Thyroid gland (tissue), 4 donors: ENCODE results near the gene GCNT3. TPM values are rescaled to one million over a fixed set of nuclear protein-coding genes. Genes with fewer than 3 reads are reported as not detected.
A peak's percentile ranks its signal among the peaks of the same experiment; 100 is the strongest.
"Not testable (repeated sequence)": the region's sequence is repeated elsewhere in the genome, so short reads cannot be mapped to it uniquely, and the experiment has no call there.

Source experiments
- DNase-seq, 2 donors: peaks; one replicate each; pipeline ENCODE4 v3.0.0-alpha.2; 2019
- H3K27ac ChIP-seq, 3 donors: fragments of 200-600 bp; sonication (generic); 1 replicate in 2 of 3; 2 replicates in 1 of 3; pipeline ENCODE4 v1.5.1; 2016 to 2019; ENCODE audit warnings: mild to moderate bottlenecking in 1 of 3, moderate library complexity in 1 of 3
- H3K27me3 ChIP-seq: fragments of 200-600 bp; sonication (generic); one replicate; pipeline ENCODE4 v1.5.1; 2019
- H3K36me3 ChIP-seq, 2 donors: fragments of 200-600 bp; sonication (generic); one replicate each; pipeline ENCODE4 v1.5.1; 2016 to 2019
- H3K4me1 ChIP-seq, 2 donors: fragments of 200-600 bp; sonication (generic); one replicate each; pipeline ENCODE4 v1.5.1; 2017 to 2019
- H3K4me3 ChIP-seq, 3 donors: fragments of 200-600 bp; sonication (generic); replicated peaks in 1 of 3; 1 replicate in 2 of 3; 2 replicates in 1 of 3; pipeline ENCODE4 v1.5.1; 2016; ENCODE audit warnings: mild to moderate bottlenecking in 1 of 3
- H3K9me3 ChIP-seq: fragments of 200-600 bp; sonication (generic); one replicate; pipeline ENCODE4 v1.5.1; 2017
- CTCF ChIP-seq, 6 experiments: fragments of 200-600 bp in 3 of 6; fragments of 450-650 bp in 3 of 6; sonication (generic) in 3 of 6; IDR thresholded peaks; one replicate each; pipeline ENCODE4 v1.5.1; 2016 to 2019; ENCODE audit warnings: antibody characterized with exemption in 6 of 6, mild to moderate bottlenecking in 2 of 6, inconsistent platforms in 1 of 6, moderate library complexity in 1 of 6
- POLR2A ChIP-seq, 2 donors: fragments of 450-650 bp; IDR thresholded peaks; one replicate each; pipeline ENCODE4 v1.6.1; 2017; ENCODE audit warnings: antibody characterized with exemption in 2 of 2, mild to moderate bottlenecking in 2 of 2, moderate library complexity in 1 of 2
- WGBS, 2 donors: methylation state at CpG; one replicate each; pipeline ENCODE4 v1.1.5; 2017; 5-methylcytosine and 5-hydroxymethylcytosine counted together
- intact Hi-C: fragments of 100-400 bp; cut with DNase I; formaldehyde crosslinking; loops from one replicate; pipeline ENCODE4 v1.15.1; 2023
- total RNA-seq, 4 donors: library from RNA; depleted of rRNA; stranded (reverse); fragments of >200 nt; gene quantifications; one replicate each; pipeline ENCODE4 v1.2.3, GENCODE V29; 2016

The GCNT3 gene
- total RNA-seq, 4 donors from 2014 or later = 0.13 to 2.2 (median 2.1) TPM; not detected in 1

GRCh38 chr15:59632714-59633113, 21.1 kb downstream of the GCNT3 start:
- Histone ChIP-seq H3K27me3 (no peaks in the 10 kb centered on the region), H3K4me1 (no peaks in the 10 kb centered on the region), H3K36me3 (no peaks in the 10 kb centered on the region), H3K4me3 (no peak overlapping the region), H3K9me3 (no peaks in the 10 kb centered on the region), H3K27ac (no peak overlapping the region)
- WGBS, 2 donors = 57 to 58% methylated on average over 4 of the region's 4 CpGs
- intact Hi-C loops = no loop called here
- TF ChIP-seq POLR2A (IDR thresholded peaks at IDR 0.05) (no peak), CTCF (IDR thresholded peaks at IDR 0.05) (peak in 3 of 6 experiments; percentile 18 to 27 (median 18))
- DNase-seq = no peak

- Histone ChIP-seq H3K9me3 (no peaks in the 10 kb centered on the region), H3K36me3 (peaks cover 0 to 4% of the 10 kb centered on the region in 2 donors), H3K4me1 (no peaks in the 10 kb centered on the region), H3K27me3 (no peaks in the 10 kb centered on the region), H3K27ac (no peak overlapping the region), H3K4me3 (no peak overlapping the region)
- no peak for DNase-seq
- no peak for TF ChIP-seq POLR2A (IDR thresholded peaks at IDR 0.05)
- no peak for TF ChIP-seq CTCF (IDR thresholded peaks at IDR 0.05)
- WGBS, 2 donors = 96 to 97% methylated on average over 3 of the region's 3 CpGs
- intact Hi-C loops = no loop called here
Measured at GRCh38 chr15:59636184-59636583, 24.6 kb downstream of the GCNT3 start.

- intact Hi-C loops, H3K27ac ChIP-seq, H3K9me3 ChIP-seq, H3K27me3 ChIP-seq, H3K4me3 ChIP-seq, H3K36me3 ChIP-seq, DNase-seq, H3K4me1 ChIP-seq: not testable (repeated sequence)
- peak in 2 of 6 experiments; percentile 25 to 34 for TF ChIP-seq CTCF (IDR thresholded peaks at IDR 0.05)
- 90 to 97% methylated on average over 2 of the region's 2 CpGs for WGBS, 2 donors
Measured at GRCh38 chr15:59637507-59637906, 25.9 kb downstream of the GCNT3 start.

GRCh38 chr15:59642351-59642750, 30.8 kb downstream of the GCNT3 start:
- no peaks in the 10 kb centered on the region for H3K27me3 ChIP-seq
- intact Hi-C loops = no loop called here
- WGBS, 2 donors = 89 to 90% methylated on average over 2 of the region's 2 CpGs
- H3K27ac ChIP-seq = no peak overlapping the region
- no peak overlapping the region for H3K4me3 ChIP-seq
- no peak for DNase-seq
- H3K4me1 ChIP-seq = no peaks in the 10 kb centered on the region
- TF ChIP-seq CTCF (IDR thresholded peaks at IDR 0.05) (peak in 2 of 6 experiments; percentile 7 to 12), POLR2A (IDR thresholded peaks at IDR 0.05) (no peak)
- H3K9me3 ChIP-seq = no peaks in the 10 kb centered on the region
- peaks cover 4 to 17% of the 10 kb centered on the region in 2 donors for H3K36me3 ChIP-seq

GRCh38 chr15:59644756-59645155, 33.2 kb downstream of the GCNT3 start:
- Histone ChIP-seq H3K9me3 (no peaks in the 10 kb centered on the region), H3K4me3 (no peak overlapping the region), H3K27me3 (no peaks in the 10 kb centered on the region), H3K4me1 (no peaks in the 10 kb centered on the region), H3K27ac (no peak overlapping the region), H3K36me3 (peaks cover 4 to 17% of the 10 kb centered on the region in 2 donors)
- TF ChIP-seq POLR2A (IDR thresholded peaks at IDR 0.05) = no peak
- no peak for TF ChIP-seq CTCF (IDR thresholded peaks at IDR 0.05)
- intact Hi-C loops = no loop called here
- no peak for DNase-seq
- WGBS, 2 donors = 90 to 91% methylated on average over 4 of the region's 4 CpGs

- peaks cover 0 to 17% of the 10 kb centered on the region in 2 donors for H3K36me3 ChIP-seq
- H3K27me3 ChIP-seq, H3K27ac ChIP-seq, H3K9me3 ChIP-seq, H3K4me3 ChIP-seq, DNase-seq, H3K4me1 ChIP-seq, intact Hi-C loops: not testable (repeated sequence)
- WGBS, 2 donors = 97 to 99% methylated on average over 9 of the region's 9 CpGs
Measured at GRCh38 chr15:59645812-59646211, 34.2 kb downstream of the GCNT3 start.
